K562 (cell line): ENCODE measurements around the gene CC2D1A. TPM values are rescaled to one million over a fixed set of nuclear protein-coding genes. Genes with fewer than 3 reads are reported as not detected.

Experiments used
- CC2D1A ChIP-seq: fragments of 450-650 bp; IDR thresholded peaks from 2 replicates; pipeline ENCODE4 v1.6.1; 2017; ENCODE audit warnings: mild to moderate bottlenecking
- MBD2 ChIP-seq: sonication (generic); IDR thresholded peaks from 2 replicates; pipeline ENCODE4 v1.6.1; 2016; ENCODE audit warnings: low read depth, borderline replicate concordance
- MYNN ChIP-seq, 2 experiments: sonication (generic); formaldehyde crosslinking in 1 of 2; IDR thresholded peaks; 2 replicates each; pipeline versions ENCODE4 v1.5.0 to v1.6.1; 2016 to 2020; ENCODE audit warnings: antibody characterized with exemption in 1 of 2, missing genetic modification reagents in 1 of 2
- SNAPC5 ChIP-seq: fragments of 250-450 bp; sonication (Bioruptor Pico); IDR thresholded peaks from 2 replicates; pipeline ENCODE4 v1.8.0; 2021; ENCODE audit warnings: moderate library complexity, mild to moderate bottlenecking, inconsistent platforms
- ZBTB26 ChIP-seq: fragments of 450-650 bp; formaldehyde crosslinking; IDR thresholded peaks from 2 replicates; pipeline ENCODE4 v1.4.0; 2022; ENCODE audit warnings: missing genetic modification characterization
- ZBTB34 ChIP-seq: fragments of 250-450 bp; sonication (Bioruptor Pico); IDR thresholded peaks from 2 replicates; pipeline ENCODE4 v1.8.0; 2021; ENCODE audit warnings: mild to moderate bottlenecking, moderate library complexity
- ZC3H4 ChIP-seq: sonication (generic); formaldehyde crosslinking; IDR thresholded peaks from 2 replicates; pipeline ENCODE4 v1.9.0; 2021; ENCODE audit warnings: missing genetic modification reagents, borderline replicate concordance
- ZFP1 ChIP-seq: fragments of 450-650 bp; formaldehyde crosslinking; IDR thresholded peaks from 2 replicates; pipeline ENCODE4 v1.4.0; 2020; ENCODE audit warnings: mild to moderate bottlenecking, mixed read lengths
- ZNF184 ChIP-seq: sonication (generic); formaldehyde crosslinking; IDR thresholded peaks from 2 replicates; pipeline ENCODE4 v1.5.0; 2020; ENCODE audit warnings: missing genetic modification reagents
- ZNF253 ChIP-seq: fragments of 250-450 bp; sonication (Bioruptor Pico); conservative IDR thresholded peaks from 2 replicates; pipeline ENCODE4 v1.6.1; 2021; ENCODE audit warnings: mild to moderate bottlenecking
- ZNF277 ChIP-seq: fragments of 250-450 bp; sonication (Bioruptor Pico); IDR thresholded peaks from 2 replicates; pipeline ENCODE4 v1.8.0; 2022; ENCODE audit warnings: inconsistent platforms, mild to moderate bottlenecking, moderate library complexity, borderline replicate concordance
- ZNF512 ChIP-seq: IDR thresholded peaks from 2 replicates; pipeline ENCODE4 v1.6.1; 2016; ENCODE audit warnings: missing genetic modification characterization, missing compliant biosample characterization
- ZNF695 ChIP-seq: fragments of 450-650 bp; formaldehyde crosslinking; IDR thresholded peaks from 2 replicates; pipeline ENCODE4 v1.4.0; 2020; ENCODE audit warnings: mild to moderate bottlenecking, moderate library complexity
- polyA plus RNA-seq, 8 experiments: library from polyadenylated mRNA; depleted of rRNA in 4 of 8; stranded (reverse) in 5 of 8; unstranded in 3 of 8; fragments of >200 nt; fragmentation: Nextera tagmentation in 2 of 8; fragmentation: Illumina TruSeq in 1 of 8; extraction: Ambion mirVana in 2 of 8; extraction: Trizol in 1 of 8; gene quantifications; 2 replicates each; pipeline versions ENCODE4 v1.2.1 to v1.2.3, GENCODE V29; 2011 to 2014; ENCODE audit warnings: inconsistent platforms in 1 of 8, missing spikeins in 1 of 8
- total RNA-seq, 7 experiments: library from RNA; depleted of rRNA in 6 of 7; stranded (reverse); fragments of >200 nt in 6 of 7; fragmentation: Illumina TruSeq in 2 of 7; extraction: Trizol in 2 of 7; gene quantifications; 2 replicates each; pipeline versions ENCODE4 v1.2.1 to v1.2.3, GENCODE V29; 2011 to 2021; ENCODE audit warnings: low replicate concordance in 1 of 7
- TF ChIP-seq, protein P1 (sequence below), 2 experiments: fragments of 450-650 bp; IDR thresholded peaks; 2 replicates each; pipeline ENCODE4 v1.6.1; 2016
- TF ChIP-seq, protein P2 (sequence below), 3 experiments: IDR thresholded peaks in 2 of 3; conservative IDR thresholded peaks in 1 of 3; 2 replicates each; pipeline ENCODE4 v1.5.1; 2011 to 2012; ENCODE audit warnings: low read length in 3 of 3, mild to moderate bottlenecking in 3 of 3, control low read depth in 2 of 3, improper control_type of control experiment in 1 of 3, inconsistent platforms in 1 of 3, low read depth in 1 of 3, mixed read lengths in 1 of 3, moderate library complexity in 1 of 3; ENCODE audit not compliant: insufficient read depth in 2 of 3

Gene CC2D1A
- total and polyA plus RNA-seq, 9 of the 15 experiments (the other 6 are each of a cell fraction or from before 2014, with no cell fraction given), result 0.32 to 31.0 (median 12.9) TPM

- TF ChIP-seq, protein P1, sequence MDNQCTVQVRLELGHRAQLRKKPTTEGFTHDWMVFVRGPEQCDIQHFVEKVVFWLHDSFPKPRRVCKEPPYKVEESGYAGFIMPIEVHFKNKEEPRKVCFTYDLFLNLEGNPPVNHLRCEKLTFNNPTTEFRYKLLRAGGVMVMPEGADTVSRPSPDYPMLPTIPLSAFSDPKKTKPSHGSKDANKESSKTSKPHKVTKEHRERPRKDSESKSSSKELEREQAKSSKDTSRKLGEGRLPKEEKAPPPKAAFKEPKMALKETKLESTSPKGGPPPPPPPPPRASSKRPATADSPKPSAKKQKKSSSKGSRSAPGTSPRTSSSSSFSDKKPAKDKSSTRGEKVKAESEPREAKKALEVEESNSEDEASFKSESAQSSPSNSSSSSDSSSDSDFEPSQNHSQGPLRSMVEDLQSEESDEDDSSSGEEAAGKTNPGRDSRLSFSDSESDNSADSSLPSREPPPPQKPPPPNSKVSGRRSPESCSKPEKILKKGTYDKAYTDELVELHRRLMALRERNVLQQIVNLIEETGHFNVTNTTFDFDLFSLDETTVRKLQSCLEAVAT (IDR thresholded peaks at IDR 0.05), result peak in 1 of 2 experiments; percentile 96; a peak in 2 of 4 replicates
- TF ChIP-seq ZFP1 (no peak), MBD2 (peak; percentile 96), ZNF253 (CRISPR knock-in tag) (no peak), MYNN (IDR thresholded peaks at IDR 0.05) (no peak), MYNN (CRISPR knock-in tag; IDR thresholded peaks at IDR 0.05) (no peak), ZC3H4 (CRISPR knock-in tag) (no peak), ZNF277 (CRISPR knock-in tag) (no peak), CC2D1A (no peak), ZNF184 (CRISPR knock-in tag) (no peak), SNAPC5 (CRISPR knock-in tag) (no peak), ZBTB26 (CRISPR knock-in tag) (no peak), ZNF695 (CRISPR knock-in tag) (no peak), ZNF512 (no peak), ZBTB34 (CRISPR knock-in tag) (no peak)
- TF ChIP-seq, protein P2, sequence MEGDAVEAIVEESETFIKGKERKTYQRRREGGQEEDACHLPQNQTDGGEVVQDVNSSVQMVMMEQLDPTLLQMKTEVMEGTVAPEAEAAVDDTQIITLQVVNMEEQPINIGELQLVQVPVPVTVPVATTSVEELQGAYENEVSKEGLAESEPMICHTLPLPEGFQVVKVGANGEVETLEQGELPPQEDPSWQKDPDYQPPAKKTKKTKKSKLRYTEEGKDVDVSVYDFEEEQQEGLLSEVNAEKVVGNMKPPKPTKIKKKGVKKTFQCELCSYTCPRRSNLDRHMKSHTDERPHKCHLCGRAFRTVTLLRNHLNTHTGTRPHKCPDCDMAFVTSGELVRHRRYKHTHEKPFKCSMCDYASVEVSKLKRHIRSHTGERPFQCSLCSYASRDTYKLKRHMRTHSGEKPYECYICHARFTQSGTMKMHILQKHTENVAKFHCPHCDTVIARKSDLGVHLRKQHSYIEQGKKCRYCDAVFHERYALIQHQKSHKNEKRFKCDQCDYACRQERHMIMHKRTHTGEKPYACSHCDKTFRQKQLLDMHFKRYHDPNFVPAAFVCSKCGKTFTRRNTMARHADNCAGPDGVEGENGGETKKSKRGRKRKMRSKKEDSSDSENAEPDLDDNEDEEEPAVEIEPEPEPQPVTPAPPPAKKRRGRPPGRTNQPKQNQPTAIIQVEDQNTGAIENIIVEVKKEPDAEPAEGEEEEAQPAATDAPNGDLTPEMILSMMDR (IDR thresholded peaks at IDR 0.05 in 2 of 3, conservative IDR thresholded peaks at IDR 0.05 in 1 of 3; ENCODE audit: insufficient read depth in 2 of 3, low read depth in 1 of 3, low read length in 3 of 3), result no peak
Observed at GRCh38 chr19:13952154-13952930, 46.3 kb downstream of the CC2D1A start, which contains the start of gene DCAF15 (continued).
